Upper lobe of left lung (tissue), 6 donors: ENCODE results near the gene PUS1. TPM values are rescaled to one million over a fixed set of nuclear protein-coding genes. Genes with fewer than 3 reads are reported as not detected.

Source experiments
- ATAC-seq, 2 donors: fragments of 200-7000 bp; cut with Tn5 transposase; one replicate each; pipeline ENCODE4 v1.9.1; 2022; ENCODE audit warnings: mild to moderate bottlenecking in 2 of 2, moderate library complexity in 2 of 2; ENCODE audit not compliant: low FRiP score in 2 of 2
- DNase-seq, 2 donors: peaks; one replicate each; pipeline ENCODE4 v3.0.0-alpha.2; 2019 to 2020
- H3K27ac ChIP-seq, 4 donors: fragments of 200-600 bp; sonication (generic); one replicate each; pipeline ENCODE4 v1.5.1; 2016 to 2019
- H3K27me3 ChIP-seq, 4 donors: fragments of 200-600 bp; sonication (generic); one replicate each; pipeline ENCODE4 v1.5.1; 2017 to 2019
- H3K36me3 ChIP-seq, 4 donors: fragments of 200-600 bp; sonication (generic); one replicate each; pipeline ENCODE4 v1.5.1; 2016 to 2019
- H3K4me1 ChIP-seq, 4 donors: fragments of 200-600 bp; sonication (generic); one replicate each; pipeline ENCODE4 v1.5.1; 2018 to 2019
- H3K4me3 ChIP-seq, 4 donors: fragments of 200-600 bp; sonication (generic); one replicate each; pipeline ENCODE4 v1.5.1; 2017 to 2019; ENCODE audit warnings: mild to moderate bottlenecking in 2 of 4, moderate library complexity in 1 of 4
- H3K9me3 ChIP-seq, 4 donors: fragments of 200-600 bp; sonication (generic); one replicate each; pipeline ENCODE4 v1.5.1; 2018 to 2019
- CTCF ChIP-seq, 6 experiments: fragments of 450-650 bp in 4 of 6; fragments of 200-600 bp in 2 of 6; sonication (generic) in 2 of 6; IDR thresholded peaks; one replicate each; pipeline ENCODE4 v1.5.1; 2016 to 2019; ENCODE audit warnings: antibody characterized with exemption in 6 of 6
- EP300 ChIP-seq, 4 donors: sonication (generic); formaldehyde crosslinking; IDR thresholded peaks; one replicate each; pipeline ENCODE4 v1.5.1; 2017; ENCODE audit warnings: antibody characterized with exemption in 4 of 4, control low read depth in 2 of 4
- POLR2A ChIP-seq, 4 donors: fragments of 450-650 bp; IDR thresholded peaks; one replicate each; pipeline ENCODE4 v1.5.1; 2016 to 2017; ENCODE audit warnings: antibody characterized with exemption in 4 of 4, mild to moderate bottlenecking in 2 of 4
- POLR2AphosphoS5 ChIP-seq, 2 donors: sonication (generic); formaldehyde crosslinking; IDR thresholded peaks; one replicate each; pipeline ENCODE4 v1.5.1; 2017; ENCODE audit warnings: antibody characterized with exemption in 2 of 2
- WGBS, 2 donors: methylation state at CpG; one replicate each; pipeline ENCODE4 v1.1.5; 2017 to 2018; 5-methylcytosine and 5-hydroxymethylcytosine counted together
- total RNA-seq, 6 donors: library from RNA; depleted of rRNA in 4 of 6; stranded (reverse); fragments of >200 nt in 4 of 6; gene quantifications; one replicate each; pipeline versions ENCODE4 v1.1.0 to v1.2.1, GENCODE V29; 2016 to 2021
- donor health status: DM: no; HTN: no; CAD: no; lungs with moderate emphysema.
- donor health status: DM: no; HTN: yes; CAD: no; lungs with severe emphysema.

PUS1 gene
- total RNA-seq, 6 donors from 2014 or later: 11.3 to 30.7 (median 22.5) TPM

DNA sequence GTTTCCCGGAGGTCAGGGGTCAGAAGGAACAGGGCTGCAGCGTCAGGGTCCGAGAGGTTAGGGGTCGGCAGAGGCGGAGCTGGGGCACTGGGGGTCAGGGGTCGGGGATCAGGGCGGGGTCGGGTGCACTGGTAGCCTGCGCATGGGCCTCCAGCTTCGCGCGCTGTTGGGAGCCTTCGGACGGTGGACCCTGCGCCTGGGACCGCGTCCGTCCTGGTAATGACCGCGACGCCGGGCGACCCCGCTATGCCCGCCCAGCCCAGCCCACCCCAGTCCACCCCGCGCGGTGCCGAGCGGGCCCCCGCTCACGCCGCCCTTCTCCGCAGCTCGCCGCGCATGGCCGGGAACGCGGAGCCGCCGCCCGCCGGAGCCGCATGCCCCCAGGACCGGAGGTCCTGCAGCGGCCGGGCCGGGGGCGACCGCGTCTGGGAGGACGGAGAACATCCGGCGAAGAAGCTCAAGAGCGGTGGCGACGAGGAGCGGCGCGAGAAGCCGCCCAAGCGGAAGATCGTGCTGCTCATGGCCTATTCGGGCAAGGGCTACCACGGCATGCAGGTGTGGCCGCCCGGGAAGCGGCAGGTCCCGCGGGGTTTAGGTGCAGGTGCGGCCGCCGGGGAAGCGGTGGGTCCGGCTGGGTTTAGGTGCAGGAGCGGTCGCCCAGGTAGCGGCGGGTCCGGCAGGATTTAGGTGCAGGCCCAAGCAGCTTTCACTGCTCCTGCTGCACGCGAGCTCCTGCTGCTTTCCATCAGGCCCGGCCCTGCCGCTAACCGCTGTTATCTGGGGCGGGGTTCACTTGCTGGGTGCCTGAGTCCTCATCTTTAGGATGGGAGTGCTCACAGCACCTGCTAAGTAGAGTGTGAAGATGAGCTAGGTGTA lies 743 bp downstream of the PUS1 start:
- Histone ChIP-seq H3K4me1 (peaks cover 9 to 30% (median 11%) of the 10 kb centered on the region in 4 donors), H3K36me3 (peaks cover 2 to 34% (median 27%) of the 10 kb centered on the region in 4 donors), H3K27me3 (no peaks in the 10 kb centered on the region), H3K4me3 (peak overlapping the region; percentile 85 to 98 (median 93)), H3K27ac (peak overlapping the region; percentile 58 to 86 (median 79)), H3K9me3 (no peaks in the 10 kb centered on the region)
- TF ChIP-seq POLR2A (IDR thresholded peaks at IDR 0.05): no peak
- no peak for TF ChIP-seq EP300 (IDR thresholded peaks at IDR 0.05)
- TF ChIP-seq CTCF (IDR thresholded peaks at IDR 0.05): no peak
- TF ChIP-seq POLR2AphosphoS5 (IDR thresholded peaks at IDR 0.05): no peak
- ATAC-seq (peak in 1 of 2 donors; percentile 15), DNase-seq (peak in 1 of 2 donors; percentile 89)
- 3 to 9% methylated on average over 9 to 42 of the region's 87 CpGs for WGBS, 2 donors

GRCh38 chr12:131930510-131930909 lies 1.4 kb downstream of the PUS1 start:
- WGBS, 2 donors: 82 to 93% methylated on average over 9 of the region's 9 CpGs
- no peaks in the 10 kb centered on the region for H3K9me3 ChIP-seq
- H3K4me1 ChIP-seq: peaks cover 9 to 30% (median 11%) of the 10 kb centered on the region in 4 donors
- H3K27me3 ChIP-seq: no peaks in the 10 kb centered on the region
- ATAC-seq: no peak
- TF ChIP-seq EP300 (IDR thresholded peaks at IDR 0.05): no peak
- TF ChIP-seq POLR2AphosphoS5 (IDR thresholded peaks at IDR 0.05): no peak
- DNase-seq: no peak
- H3K27ac ChIP-seq: no peak overlapping the region
- peak overlapping the region; percentile 85 to 98 (median 93) for H3K4me3 ChIP-seq
- peaks cover 2 to 41% (median 32%) of the 10 kb centered on the region in 4 donors for H3K36me3 ChIP-seq

DNA sequence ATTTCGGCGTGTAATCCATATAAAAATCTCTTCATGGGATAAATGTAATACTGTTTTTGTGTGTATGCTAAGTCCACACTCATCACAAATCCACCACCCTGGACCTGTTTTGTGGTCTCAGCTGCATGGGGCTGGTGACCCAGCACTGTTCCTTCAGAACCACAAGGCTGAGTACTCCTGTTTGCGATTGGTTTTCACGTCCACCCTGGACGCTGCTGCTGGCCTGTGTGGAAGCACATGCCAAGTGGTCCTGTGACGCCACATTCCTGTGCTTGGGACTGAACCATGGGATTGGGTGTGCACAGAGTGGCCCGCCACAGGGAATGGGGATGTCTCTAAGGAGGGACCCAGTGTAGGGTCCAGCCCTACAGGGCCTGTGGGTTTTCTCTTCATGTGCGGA lies 4.3 kb downstream of the PUS1 start:
- Histone ChIP-seq H3K9me3 (no peaks in the 10 kb centered on the region), H3K27me3 (no peaks in the 10 kb centered on the region), H3K27ac (no peak overlapping the region), H3K4me3 (no peak overlapping the region), H3K4me1 (peaks cover 9 to 23% (median 10%) of the 10 kb centered on the region in 4 donors), H3K36me3 (peaks cover 2 to 49% (median 34%) of the 10 kb centered on the region in 4 donors)
- DNase-seq: no peak
- no peak for ATAC-seq
- WGBS, 2 donors: 98% methylated on average over 8 of the region's 8 CpGs
- TF ChIP-seq EP300 (IDR thresholded peaks at IDR 0.05) (no peak), POLR2AphosphoS5 (IDR thresholded peaks at IDR 0.05) (no peak)

DNA sequence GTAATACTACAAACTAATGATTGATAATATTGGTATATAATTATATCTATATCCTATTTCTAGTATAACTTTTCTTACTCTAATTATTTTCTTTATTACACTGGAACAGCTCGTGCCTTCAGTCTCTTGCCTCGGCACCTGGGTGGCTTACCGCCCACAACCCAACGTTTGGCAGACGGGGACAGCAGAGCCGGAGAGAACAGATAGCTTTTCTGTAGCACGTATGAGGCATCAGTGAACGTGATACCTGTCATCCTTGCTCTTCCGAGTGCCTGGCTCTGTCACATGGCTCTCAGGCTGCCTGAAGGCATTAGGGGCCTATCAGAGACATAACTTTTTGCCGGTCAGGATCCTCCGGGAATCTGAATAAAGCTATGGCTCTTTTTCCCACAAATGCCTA lies 5.5 kb downstream of the PUS1 start:
- Histone ChIP-seq H3K9me3 (no peaks in the 10 kb centered on the region), H3K36me3 (peaks cover 2 to 56% (median 37%) of the 10 kb centered on the region in 4 donors)
- WGBS, 2 donors: 93 to 96% methylated on average over 11 of the region's 11 CpGs

GRCh38 chr12:131938082-131938481 lies 9.0 kb downstream of the PUS1 start:
- no peak overlapping the region for H3K4me3 ChIP-seq
- no peaks in the 10 kb centered on the region for H3K27me3 ChIP-seq
- WGBS, 2 donors: 81 to 94% methylated on average over 7 of the region's 7 CpGs
- H3K27ac ChIP-seq: no peak overlapping the region
- no peak for TF ChIP-seq CTCF (IDR thresholded peaks at IDR 0.05)
- H3K36me3 ChIP-seq: peaks cover 8 to 67% (median 35%) of the 10 kb centered on the region in 4 donors
- H3K4me1 ChIP-seq: no peaks in the 10 kb centered on the region
- ATAC-seq (no peak), DNase-seq (no peak)
- no peaks in the 10 kb centered on the region for H3K9me3 ChIP-seq

More for the DNA sequence above, 5.5 kb downstream of the PUS1 start:
- Histone ChIP-seq H3K4me3 (no peak overlapping the region), H3K27ac (no peak overlapping the region), H3K27me3 (no peaks in the 10 kb centered on the region), H3K4me1 (peaks cover 9 to 18% (median 10%) of the 10 kb centered on the region in 4 donors)
- no peak for ATAC-seq
- no peak for DNase-seq
- TF ChIP-seq EP300 (IDR thresholded peaks at IDR 0.05): no peak
- TF ChIP-seq POLR2AphosphoS5 (IDR thresholded peaks at IDR 0.05): no peak
- no peak for TF ChIP-seq POLR2A (IDR thresholded peaks at IDR 0.05)
- TF ChIP-seq CTCF (IDR thresholded peaks at IDR 0.05): no peak
